SIG-M5 treated with dmso at 0.1 percent for 504 hours (cell line): ENCODE data around the gene SERPINE1.

Experiments used
- DNase-seq: peaks from one replicate; lab custom pipeline; 2025; ENCODE audit not compliant: unreplicated experiment; lab: John Stamatoyannopoulos, UW

Gene SERPINE1

GRCh38 chr7:101151908-101152651, 25.2 kb downstream of the SERPINE1 start:
- no peak for DNase-seq

GRCh38 chr7:101153969-101154692, 27.2 kb downstream of the SERPINE1 start, which contains the start of gene AP1S1:
TSS of gene AP1S1 (plus strand) at chr7:101154476. CDS start at chr7:101154515, 39 bp downstream.
- peak; percentile 90 for DNase-seq

- no peak for DNase-seq
Observed at GRCh38 chr7:101154693-101155102, 27.8 kb downstream of the SERPINE1 start.

- DNase-seq, result no peak
Observed at GRCh38 chr7:101155303-101155702, 28.4 kb downstream of the SERPINE1 start.

DNA sequence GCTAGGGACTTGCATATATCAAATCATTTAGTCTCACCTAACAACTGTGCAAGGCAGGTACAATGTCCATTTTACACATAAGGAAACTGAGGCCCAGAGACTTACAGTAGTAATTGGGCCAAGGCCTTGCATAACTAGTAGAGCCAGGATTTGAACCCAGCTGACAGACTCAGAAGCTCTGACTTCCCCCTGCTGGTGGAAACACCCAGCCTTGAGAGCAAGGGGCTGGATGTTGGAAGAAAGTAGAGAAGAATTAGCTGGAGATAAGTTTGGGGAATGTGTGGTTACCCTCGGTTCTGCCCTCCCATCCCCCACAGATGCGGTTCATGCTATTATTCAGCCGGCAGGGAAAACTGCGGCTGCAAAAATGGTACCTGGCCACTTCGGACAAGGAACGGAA, 29.4 kb downstream of the SERPINE1 start:
- DNase-seq, result no peak

DNA sequence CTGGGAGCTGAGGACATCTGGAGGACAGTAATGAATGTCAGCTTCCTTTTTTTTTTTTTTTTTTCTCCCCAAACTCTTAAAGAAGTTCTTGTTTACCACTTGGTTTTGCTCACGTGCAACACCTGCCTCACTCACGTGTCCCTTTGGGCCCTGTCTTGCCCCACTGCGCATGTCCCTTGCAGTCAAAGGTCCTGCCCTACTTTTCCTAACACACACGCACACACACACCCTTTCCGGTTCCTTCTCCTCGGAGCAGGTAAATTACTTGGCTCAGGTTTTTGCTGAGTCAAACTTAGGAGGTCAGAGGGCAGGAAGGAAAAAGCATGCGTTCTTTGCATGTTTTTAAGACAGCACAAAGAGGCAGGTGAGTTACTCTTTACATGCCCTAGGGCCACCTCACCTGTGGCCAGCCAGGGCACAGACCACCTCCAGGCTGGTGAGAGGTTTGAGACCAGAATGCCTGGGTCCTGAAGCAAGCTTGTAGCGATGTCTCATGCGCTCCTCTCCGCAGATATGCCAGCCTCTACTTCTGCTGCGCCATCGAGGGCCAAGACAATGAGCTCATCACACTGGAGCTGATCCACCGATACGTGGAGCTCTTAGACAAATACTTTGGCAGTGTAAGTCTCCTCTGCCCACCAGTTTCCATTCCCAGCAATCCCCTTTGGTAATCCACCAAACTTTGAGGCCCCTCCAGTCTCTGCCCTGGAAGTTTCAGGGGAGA, 30.1 kb downstream of the SERPINE1 start:
- DNase-seq, result no peak

- DNase-seq, result no peak
Observed at GRCh38 chr7:101159696-101160674, 33.1 kb downstream of the SERPINE1 start.

DNA sequence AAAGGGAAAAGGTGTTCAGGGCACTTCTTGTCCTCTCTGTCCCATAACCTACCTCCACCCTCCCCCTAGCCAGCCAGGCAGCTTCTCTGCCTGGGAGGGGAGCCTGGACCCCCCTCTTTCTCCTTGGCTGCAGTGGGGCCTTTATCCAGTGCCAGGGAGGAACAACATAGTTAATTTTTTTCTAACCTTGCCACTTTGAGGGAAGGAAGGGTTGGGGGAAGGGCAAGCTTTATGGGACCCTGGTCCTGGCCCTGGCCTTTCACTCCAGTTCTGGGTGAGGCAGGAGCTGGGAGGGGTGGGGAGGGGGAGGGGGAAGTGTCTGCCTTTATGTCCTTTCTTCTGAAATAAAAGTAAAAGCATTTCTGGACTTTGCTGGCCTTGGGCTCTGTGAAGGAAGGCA, 34.0 kb downstream of the SERPINE1 start:
- no peak for DNase-seq

- no peak for DNase-seq
Observed at GRCh38 chr7:101161692-101162471, 35.0 kb downstream of the SERPINE1 start.

DNA sequence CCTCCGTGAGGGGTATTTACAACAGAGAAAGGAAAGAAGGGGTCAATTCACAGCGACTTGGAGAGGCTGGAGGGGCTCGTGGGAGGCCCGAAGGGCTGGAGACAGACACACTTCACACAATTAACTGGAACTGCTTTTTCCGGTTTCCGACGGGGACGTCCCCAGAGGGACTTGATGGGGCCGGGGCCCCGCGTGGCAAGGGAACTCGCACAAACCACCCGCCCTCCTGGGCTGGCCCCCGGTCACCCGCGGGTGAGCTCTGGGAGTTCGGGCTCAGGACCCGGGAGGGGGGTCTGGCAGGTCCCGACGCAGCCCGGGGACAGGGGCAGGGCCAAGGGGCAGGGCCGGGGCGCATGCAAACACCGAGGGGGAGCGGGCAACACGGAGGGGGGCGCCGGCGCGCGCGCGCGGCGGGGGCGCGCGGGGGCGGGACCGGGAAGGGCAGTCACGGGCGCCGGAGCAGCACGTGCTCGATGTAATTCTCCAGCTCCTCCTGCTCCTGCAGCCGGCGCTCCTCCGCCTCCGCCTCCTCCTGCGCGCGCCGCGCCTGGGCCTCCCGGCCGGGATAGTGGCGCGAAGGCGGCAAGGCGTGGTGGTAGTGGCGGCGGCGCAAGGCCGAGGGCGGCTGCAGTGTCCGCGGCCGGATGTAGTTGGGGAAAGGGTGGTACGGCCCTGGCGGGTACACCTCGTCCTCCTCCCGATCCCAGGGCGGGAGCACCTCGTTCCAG, 35.8 kb downstream of the SERPINE1 start:
- peak; percentile 50 for DNase-seq

DNA sequence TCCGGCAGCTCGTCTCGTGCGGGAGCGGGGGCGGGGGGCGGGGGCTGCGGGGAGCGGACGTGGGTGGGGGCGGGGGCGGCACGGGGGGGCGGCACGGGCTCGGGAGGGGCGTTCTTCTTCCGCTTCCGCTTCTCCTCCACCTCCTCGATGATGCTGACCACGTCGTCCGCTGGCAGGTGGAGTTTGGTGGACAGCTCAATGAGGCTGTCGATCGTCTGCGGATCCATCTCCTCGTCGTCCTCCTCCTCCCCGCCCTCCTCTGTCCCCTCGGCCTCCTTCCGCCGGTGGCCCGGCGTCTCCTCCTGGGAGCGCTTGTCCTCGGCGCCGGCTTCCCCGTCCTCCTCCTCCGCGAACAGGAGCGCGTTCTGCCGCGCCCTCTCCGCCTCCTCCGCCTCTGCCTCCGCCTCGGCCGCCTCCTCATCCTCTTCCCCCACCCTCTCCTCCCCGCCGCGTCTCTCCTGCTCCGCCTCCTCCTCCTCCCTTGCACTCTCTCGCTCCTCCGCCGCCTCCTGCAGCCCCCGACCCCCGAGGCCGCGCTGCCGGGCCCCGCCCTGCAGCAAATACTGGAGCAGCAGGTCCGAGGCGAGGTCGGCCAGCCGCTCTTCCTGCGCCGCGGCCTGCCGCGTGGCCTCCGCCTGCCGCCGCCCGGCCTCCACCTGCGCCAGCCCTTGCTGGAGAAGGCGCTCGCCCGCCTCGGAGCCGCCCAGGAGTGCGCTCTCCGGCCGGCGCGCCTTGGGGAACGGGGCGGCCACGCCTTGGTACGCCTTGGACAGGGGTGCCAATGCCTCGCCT, 36.6 kb downstream of the SERPINE1 start:
- DNase-seq, result peak; percentile 50

GRCh38 chr7:101164071-101164840, 37.4 kb downstream of the SERPINE1 start:
- peak; percentile 41 for DNase-seq

DNA sequence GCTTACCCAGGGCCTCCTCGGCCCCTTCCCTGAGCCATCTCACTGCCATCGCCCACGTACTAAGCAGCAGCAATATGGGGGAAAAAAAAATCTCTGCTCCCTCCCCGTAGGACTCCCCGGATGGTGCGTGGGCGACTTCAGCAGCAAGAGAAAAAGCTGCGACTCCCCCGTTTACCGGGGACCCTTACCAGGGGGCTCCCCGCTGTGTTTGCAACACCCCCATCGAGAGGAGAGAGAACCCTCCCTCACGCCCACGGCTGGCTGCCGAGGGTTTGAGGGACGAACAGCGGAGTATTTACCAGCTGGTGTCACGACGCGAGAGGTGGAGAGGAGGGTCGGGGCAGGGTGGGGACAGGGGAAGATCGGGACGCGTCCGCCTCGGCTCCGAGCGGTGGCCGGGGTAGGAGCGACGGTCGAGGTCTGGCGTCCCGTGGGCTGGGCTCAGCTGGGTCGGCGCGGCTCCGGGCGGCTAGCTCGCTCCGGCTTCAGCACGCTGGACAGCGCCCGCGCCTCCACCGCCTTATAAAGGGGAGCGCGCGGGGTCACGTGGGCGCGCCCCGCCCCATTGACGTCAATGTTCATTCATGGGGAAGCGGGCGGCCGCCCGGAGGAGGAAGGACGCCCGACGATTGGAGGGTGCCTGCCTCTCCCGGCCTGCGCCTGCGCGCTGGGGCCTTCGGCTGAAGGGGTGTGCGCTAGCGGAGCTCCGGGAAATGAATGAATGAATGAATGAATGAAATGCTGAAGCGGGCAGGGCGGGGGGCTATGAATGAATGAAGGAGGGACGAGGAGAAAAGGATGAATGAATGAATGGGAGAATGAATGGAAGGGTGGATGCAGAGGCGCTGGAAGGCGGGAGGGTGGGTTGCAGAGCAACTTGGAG, 38.4 kb downstream of the SERPINE1 start, which contains the start of gene VGF:
VGF (minus strand) TSS at position 495 of the 883 bp plus-strand sequence. CDS start 726 bp downstream, outside the sequence.
- DNase-seq, result peak; percentile 94

DNA sequence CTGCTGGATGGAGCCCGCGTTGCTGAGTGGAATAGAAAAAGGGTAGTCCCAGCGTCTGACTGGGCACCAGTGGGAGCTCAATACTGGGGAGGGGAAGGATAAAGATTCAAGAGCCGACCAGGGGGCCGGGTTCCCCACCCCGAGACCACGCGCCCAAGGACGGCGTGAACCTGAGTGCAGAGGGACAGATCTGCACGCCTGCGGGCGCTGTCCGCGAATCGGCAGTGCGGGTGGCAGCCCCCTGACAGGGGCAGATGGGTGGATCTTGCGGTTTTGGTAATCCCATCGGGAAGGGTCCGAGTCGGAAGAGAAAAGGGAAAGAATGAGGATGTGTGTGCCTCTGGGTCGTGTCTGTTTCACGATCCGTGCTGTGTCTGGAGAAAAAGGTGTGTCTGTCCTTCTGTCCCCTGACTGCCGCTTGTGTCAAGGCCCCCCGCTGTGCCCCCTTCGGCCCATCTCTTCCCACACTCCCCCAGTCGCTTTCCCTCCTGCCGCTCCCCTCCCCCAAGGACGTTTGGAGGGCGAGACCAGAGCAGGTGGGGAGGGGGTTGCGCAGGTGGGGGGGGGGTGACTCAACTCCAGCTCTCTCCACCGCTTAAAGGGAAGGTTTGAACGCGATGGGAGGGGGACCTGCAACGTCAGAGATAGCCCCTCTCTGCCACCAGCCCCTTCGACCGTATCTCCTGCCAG, 39.2 kb downstream of the SERPINE1 start:
- no peak for DNase-seq

- DNase-seq, result no peak
Observed at GRCh38 chr7:101166648-101166908, 39.7 kb downstream of the SERPINE1 start.
